Stimulated activated CD4-positive, alpha-beta T cell treated with anti-CD3 and anti-CD28 coated beads, Interleukin-1b, Interleukin-23, amount 100 ng/mL, for 24 hours (primary cell): ENCODE results near the gene SLC29A1.
A peak's percentile ranks its signal among the peaks of the same experiment; 100 is the strongest.

Experiments
- DNase-seq, 4 experiments: peaks; one replicate each; pipeline ENCODE4 v3.0.0-alpha.2; 2020; ENCODE audit warnings: low read depth in 4 of 4, low spot score in 1 of 4

The SLC29A1 gene

GRCh38 chr6:44234101-44235025, 11.0 kb downstream of the SLC29A1 start:
- DNase-seq, result no peak

- no peak for DNase-seq
Measured at GRCh38 chr6:44235269-44235668, 11.9 kb downstream of the SLC29A1 start.

GRCh38 chr6:44235891-44236516, 12.6 kb downstream of the SLC29A1 start:
- no peak for DNase-seq

- DNase-seq, result peak in 1 of 4 experiments; percentile 67
Measured at GRCh38 chr6:44237021-44237812, 13.8 kb downstream of the SLC29A1 start.

- DNase-seq, result peak in 3 of 4 experiments; percentile 60 to 72 (median 67)
Measured at GRCh38 chr6:44237813-44238433, 14.5 kb downstream of the SLC29A1 start.

GRCh38 chr6:44238687-44239350, 15.4 kb downstream of the SLC29A1 start:
- no peak for DNase-seq

GRCh38 chr6:44243345-44243744, 19.9 kb downstream of the SLC29A1 start:
- DNase-seq, result no peak

GRCh38 chr6:44245391-44245911, 22.1 kb downstream of the SLC29A1 start:
- no peak for DNase-seq

- peak; percentile 73 to 85 (median 80) for DNase-seq
Measured at GRCh38 chr6:44245912-44246662, 22.7 kb downstream of the SLC29A1 start.

GRCh38 chr6:44246663-44247337, 23.4 kb downstream of the SLC29A1 start, which contains the start of gene HSP90AB1:
HSP90AB1 (plus strand) TSS chr6:44247101; CDS start chr6:44248630, 1,529 bp downstream.
- DNase-seq, result peak; percentile 85 to 95 (median 90)

- DNase-seq, result peak; percentile 68 to 79 (median 76)
Measured at GRCh38 chr6:44247338-44248302, 24.2 kb downstream of the SLC29A1 start.

GRCh38 chr6:44248579-44248978, 25.2 kb downstream of the SLC29A1 start:
- DNase-seq, result no peak

- DNase-seq, result no peak
Measured at GRCh38 chr6:44249082-44249748, 25.8 kb downstream of the SLC29A1 start.

- DNase-seq, result no peak
Measured at GRCh38 chr6:44250067-44250717, 26.8 kb downstream of the SLC29A1 start.

- no peak for DNase-seq
Measured at GRCh38 chr6:44250718-44251123, 27.3 kb downstream of the SLC29A1 start.
